H9 (cell line): Measurements from ENCODE around the gene FAIM2. TPM values are rescaled to one million over a fixed set of nuclear protein-coding genes. Genes with fewer than 3 reads are reported as not detected.

Experiments used
- DNase-seq: peaks from one replicate; pipeline ENCODE4 v3.0.0-alpha.2; 2017
- H2AFZ ChIP-seq: one replicate; pipeline ENCODE4 v1.6.1; 2013; ENCODE audit warnings: mild to moderate bottlenecking, low read length, control low read depth, moderate library complexity
- H2AK5ac ChIP-seq: 2 replicates; pipeline ENCODE4 v1.6.1; 2013; ENCODE audit warnings: low read length, control low read depth, mixed read lengths; ENCODE audit not compliant: insufficient read length
- H2BK120ac ChIP-seq: one replicate; pipeline ENCODE4 v1.6.1; 2013; ENCODE audit warnings: low read depth, mild to moderate bottlenecking, low read length, control low read depth, inconsistent platforms; ENCODE audit not compliant: poor library complexity, severe bottlenecking
- H2BK12ac ChIP-seq: 2 replicates; pipeline ENCODE4 v1.6.1; 2013; ENCODE audit warnings: low read length, control low read depth, mixed read lengths, low read depth; ENCODE audit not compliant: insufficient read length
- H2BK15ac ChIP-seq: 2 replicates; pipeline ENCODE4 v1.6.1; 2013; ENCODE audit warnings: low read depth, low read length, control low read depth
- H2BK20ac ChIP-seq: one replicate; pipeline ENCODE4 v1.6.1; 2013; ENCODE audit warnings: low read depth, mild to moderate bottlenecking, low read length, control low read depth, inconsistent platforms; ENCODE audit not compliant: poor library complexity, severe bottlenecking
- H2BK5ac ChIP-seq: 2 replicates; pipeline ENCODE4 v1.6.1; 2013; ENCODE audit warnings: low read length, control low read depth, mixed read lengths; ENCODE audit not compliant: insufficient read length
- H3K14ac ChIP-seq: 2 replicates; pipeline ENCODE4 v1.6.1; 2013; ENCODE audit warnings: low read length, control low read depth; ENCODE audit not compliant: insufficient read depth
- H3K18ac ChIP-seq: 2 replicates; pipeline ENCODE4 v1.6.1; 2013; ENCODE audit warnings: low read depth, mild to moderate bottlenecking, mixed read lengths, low read length, control low read depth; ENCODE audit not compliant: insufficient read length
- H3K23ac ChIP-seq: 2 replicates; pipeline ENCODE4 v1.6.1; 2013; ENCODE audit warnings: low read length, control low read depth, mixed read lengths, low read depth; ENCODE audit not compliant: insufficient read length
- H3K23me2 ChIP-seq: 2 replicates; pipeline ENCODE4 v1.6.1; 2013; ENCODE audit warnings: low read depth, mild to moderate bottlenecking, mixed read lengths, low read length, control low read depth; ENCODE audit not compliant: insufficient read length, poor library complexity, severe bottlenecking
- H3K27ac ChIP-seq: 2 replicates; pipeline ENCODE4 v1.5.1; 2013; ENCODE audit warnings: low read length, control low read depth, mixed read lengths, low read depth; ENCODE audit not compliant: insufficient read length
- H3K27me3 ChIP-seq: 2 replicates; pipeline ENCODE4 v1.6.1; 2013; ENCODE audit warnings: low read length, control low read depth, inconsistent platforms; ENCODE audit not compliant: insufficient read depth
- H3K4ac ChIP-seq: 2 replicates; pipeline ENCODE4 v1.6.1; 2013; ENCODE audit warnings: low read depth, mild to moderate bottlenecking, control low read depth, inconsistent platforms, low read length, moderate library complexity
- H3K4me1 ChIP-seq: 2 replicates; pipeline ENCODE4 v1.6.1; 2013; ENCODE audit warnings: low read length, control low read depth, inconsistent platforms; ENCODE audit not compliant: insufficient read depth
- H3K4me2 ChIP-seq: 2 replicates; pipeline ENCODE4 v1.6.1; 2013; ENCODE audit warnings: low read length, control low read depth, mixed read lengths; ENCODE audit not compliant: insufficient read length, insufficient read depth
- H3K56ac ChIP-seq: 2 replicates; pipeline ENCODE4 v1.6.1; 2013; ENCODE audit warnings: low read depth, mild to moderate bottlenecking, mixed read lengths, low read length, control low read depth; ENCODE audit not compliant: insufficient read length
- H3K79me1 ChIP-seq: 2 replicates; pipeline ENCODE4 v1.6.1; 2013; ENCODE audit warnings: low read depth, mild to moderate bottlenecking, moderate library complexity, low read length, control low read depth, inconsistent platforms; ENCODE audit not compliant: insufficient read depth, poor library complexity, severe bottlenecking
- H3K79me2 ChIP-seq: 2 replicates; pipeline ENCODE4 v1.6.1; 2013; ENCODE audit warnings: low read length, control low read depth, inconsistent platforms; ENCODE audit not compliant: insufficient read depth
- H3K9ac ChIP-seq: 2 replicates; pipeline ENCODE4 v1.6.1; 2013; ENCODE audit warnings: low read length, control low read depth, mixed read lengths; ENCODE audit not compliant: insufficient read length; ENCODE audit errors: extremely low read depth
- H3K9me3 ChIP-seq: one replicate; pipeline ENCODE4 v1.6.1; 2013; ENCODE audit warnings: low read depth, low read length, inconsistent platforms; ENCODE audit not compliant: control insufficient read depth
- H3T11ph ChIP-seq: one replicate; pipeline ENCODE4 v1.6.1; 2013; ENCODE audit warnings: mild to moderate bottlenecking, low read length, control low read depth, inconsistent platforms
- H4K20me1 ChIP-seq: one replicate; pipeline ENCODE4 v1.6.1; 2013; ENCODE audit not compliant: control insufficient read depth, insufficient read length, insufficient read depth
- H4K5ac ChIP-seq: 2 replicates; pipeline ENCODE4 v1.6.1; 2013; ENCODE audit warnings: low read depth, mild to moderate bottlenecking, mixed read lengths, low read length, control low read depth; ENCODE audit not compliant: insufficient read length
- H4K8ac ChIP-seq: replicated peaks from 2 replicates; pipeline ENCODE4 v1.6.1; 2013; ENCODE audit warnings: low read length, control low read depth, mixed read lengths, low read depth; ENCODE audit not compliant: insufficient read length
- H4K91ac ChIP-seq: 2 replicates; pipeline ENCODE4 v1.6.1; 2013; ENCODE audit warnings: low read depth, mild to moderate bottlenecking, moderate library complexity, mixed read lengths, low read length, control low read depth; ENCODE audit not compliant: insufficient read length
- H3K27ac Mint-ChIP-seq, 3 experiments: 2 replicates in 2 of 3; 3 replicates in 1 of 3; pipeline ENCODE4 v1.8.0; 2020 to 2021; ENCODE audit warnings: mixed read lengths in 3 of 3, mild to moderate bottlenecking in 1 of 3, moderate library complexity in 1 of 3
- H3K27me3 Mint-ChIP-seq: 2 replicates; pipeline ENCODE4 v1.8.0; 2021; ENCODE audit warnings: low read depth, mild to moderate bottlenecking, moderate library complexity, mixed read lengths
- H3K36me3 Mint-ChIP-seq, 3 experiments: 2 replicates in 2 of 3; 3 replicates in 1 of 3; pipeline ENCODE4 v1.8.0; 2020 to 2021; ENCODE audit warnings: low read depth in 3 of 3, mixed read lengths in 3 of 3; ENCODE audit not compliant: insufficient read depth in 1 of 3
- H3K4me1 Mint-ChIP-seq, 2 experiments: 2 replicates each; pipeline ENCODE4 v1.8.0; 2020; ENCODE audit warnings: mixed read lengths in 2 of 2
- H3K4me3 Mint-ChIP-seq, 2 experiments: 2 replicates in 1 of 2; 3 replicates in 1 of 2; pipeline ENCODE4 v1.8.0; 2020 to 2021; ENCODE audit warnings: mild to moderate bottlenecking in 2 of 2, mixed read lengths in 2 of 2, moderate library complexity in 1 of 2
- H3K9me3 Mint-ChIP-seq, 2 experiments: 2 replicates in 1 of 2; 3 replicates in 1 of 2; pipeline ENCODE4 v1.8.0; 2020; ENCODE audit warnings: mild to moderate bottlenecking in 2 of 2, mixed read lengths in 2 of 2, moderate library complexity in 1 of 2
- CTCF ChIP-seq: fragments of 200-600 bp; sonication (generic); conservative IDR thresholded peaks from 3 replicates; pipeline ENCODE4 v1.8.0; 2021; ENCODE audit warnings: antibody characterized with exemption, mild to moderate bottlenecking
- WGBS: extraction: QIAGEN DNeasy Blood & Tissue Kit; methylation state at CpG from one replicate; pipeline ENCODE4 v1.1.7; 2013; ENCODE audit warnings: missing lambda C conversion rate, low lambda C conversion rate, mixed read lengths; ENCODE audit not compliant: insufficient read length; ENCODE audit errors: extremely low coverage; 5-methylcytosine and 5-hydroxymethylcytosine counted together
- total RNA-seq: library from RNA; stranded (reverse); gene quantifications from 2 replicates; pipeline ENCODE4 v1.2.1, GENCODE V29; 2021

FAIM2 gene
- total RNA-seq, 1 experiment from 2014 or later: 0.42 TPM

GRCh38 chr12:49892732-49893317, 10.9 kb downstream of the FAIM2 start:
- Histone ChIP-seq H4K8ac (no peak overlapping the region), H2BK5ac (no peak overlapping the region), H4K91ac (no peak overlapping the region), H2BK20ac (no peak overlapping the region), H3K23ac (no peak overlapping the region), H2BK120ac (no peak overlapping the region), H3K9me3 (no peaks in the 10 kb centered on the region), H3K56ac (no peak overlapping the region), H3K79me2 (no peaks in the 10 kb centered on the region), H2AK5ac (no peak overlapping the region), H3K27me3 (no peaks in the 10 kb centered on the region), H4K5ac (no peak overlapping the region), H2BK12ac (no peak overlapping the region), H3T11ph (no peak overlapping the region), H3K14ac (no peak overlapping the region), H3K9ac (no peak overlapping the region), H3K23me2 (no peaks in the 10 kb centered on the region), H3K27ac (no peak overlapping the region), H3K79me1 (no peaks in the 10 kb centered on the region), H2AFZ (no peak overlapping the region), H2BK15ac (no peak overlapping the region), H3K18ac (no peak overlapping the region), H3K4ac (no peak overlapping the region), H4K20me1 (no peaks in the 10 kb centered on the region), H3K4me1 (no peaks in the 10 kb centered on the region; the same call in 1 of the 2 replicates), H3K4me2 (no peak overlapping the region)
- H3K36me3 Mint-ChIP-seq: no peaks in the 10 kb centered on the region
- H3K4me3 Mint-ChIP-seq: no peak overlapping the region; a peak in 1 of 5 replicates
- peaks cover 31 to 36% of the 10 kb centered on the region in 2 experiments for H3K4me1 Mint-ChIP-seq
- TF ChIP-seq CTCF: no peak
- no CpG with 5 or more reads among the region's 3 CpGs for whole genome bisulfite sequencing
- DNase-seq: no peak
- H3K9me3 Mint-ChIP-seq: no peaks in the 10 kb centered on the region; a peak in 1 of 5 replicates
- peaks cover 38% of the 10 kb centered on the region for H3K27me3 Mint-ChIP-seq
- H3K27ac Mint-ChIP-seq: no peak overlapping the region; a peak in 1 of 7 replicates
